Activated T-cell treated with anti-CD3 and anti-CD28 coated beads for 48 hours (primary cell): ENCODE results near the gene CENPA.
"Not testable (repeated sequence)": the region's sequence is repeated elsewhere in the genome, so short reads cannot be mapped to it uniquely, and the experiment has no call there.

ENCODE experiments used
- DNase-seq: peaks from one replicate; pipeline ENCODE4 v3.0.0-alpha.2; 2020; ENCODE audit warnings: low read depth

CENPA gene

DNA sequence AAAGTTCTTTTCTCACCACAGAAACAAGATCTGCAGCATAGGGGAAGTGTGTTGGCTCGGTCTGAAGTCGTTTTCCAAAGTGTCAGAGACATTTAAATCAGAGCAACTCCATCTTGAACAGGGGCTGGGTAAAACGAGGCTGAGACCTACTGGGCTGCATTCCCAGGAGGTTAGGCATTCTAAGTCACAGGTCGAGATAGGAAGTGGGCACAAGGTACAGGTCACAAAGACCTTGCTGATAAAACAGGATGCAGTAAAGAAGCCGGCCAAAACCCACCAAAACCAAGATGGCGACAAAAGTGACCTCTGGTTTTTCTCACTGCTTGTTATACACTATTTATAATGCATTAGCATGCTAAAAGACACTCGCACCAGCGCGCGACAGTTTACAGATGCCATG lies 24.9 kb upstream of the CENPA start:
- DNase-seq, result not testable (repeated sequence)

DNA sequence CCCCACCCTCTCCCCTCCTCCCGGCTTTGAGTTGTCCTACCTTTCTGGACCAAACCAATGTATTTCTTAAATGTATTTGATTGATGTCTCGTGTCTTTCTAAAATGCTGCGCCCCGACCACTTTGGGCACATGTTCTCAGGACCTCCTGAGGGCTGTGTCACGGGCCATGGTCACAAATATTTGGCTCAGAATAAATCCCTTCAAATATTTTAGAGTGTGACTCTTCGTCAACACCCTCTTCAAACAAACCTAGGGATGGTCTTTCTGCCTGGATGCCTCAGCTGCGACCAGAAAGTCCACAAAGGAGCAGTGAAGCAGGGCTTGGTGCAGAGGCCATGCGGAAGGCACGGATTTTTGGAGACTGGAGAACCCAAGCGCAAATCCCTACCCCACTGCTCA lies 22.8 kb upstream of the CENPA start:
- DNase-seq, result no peak

DNA sequence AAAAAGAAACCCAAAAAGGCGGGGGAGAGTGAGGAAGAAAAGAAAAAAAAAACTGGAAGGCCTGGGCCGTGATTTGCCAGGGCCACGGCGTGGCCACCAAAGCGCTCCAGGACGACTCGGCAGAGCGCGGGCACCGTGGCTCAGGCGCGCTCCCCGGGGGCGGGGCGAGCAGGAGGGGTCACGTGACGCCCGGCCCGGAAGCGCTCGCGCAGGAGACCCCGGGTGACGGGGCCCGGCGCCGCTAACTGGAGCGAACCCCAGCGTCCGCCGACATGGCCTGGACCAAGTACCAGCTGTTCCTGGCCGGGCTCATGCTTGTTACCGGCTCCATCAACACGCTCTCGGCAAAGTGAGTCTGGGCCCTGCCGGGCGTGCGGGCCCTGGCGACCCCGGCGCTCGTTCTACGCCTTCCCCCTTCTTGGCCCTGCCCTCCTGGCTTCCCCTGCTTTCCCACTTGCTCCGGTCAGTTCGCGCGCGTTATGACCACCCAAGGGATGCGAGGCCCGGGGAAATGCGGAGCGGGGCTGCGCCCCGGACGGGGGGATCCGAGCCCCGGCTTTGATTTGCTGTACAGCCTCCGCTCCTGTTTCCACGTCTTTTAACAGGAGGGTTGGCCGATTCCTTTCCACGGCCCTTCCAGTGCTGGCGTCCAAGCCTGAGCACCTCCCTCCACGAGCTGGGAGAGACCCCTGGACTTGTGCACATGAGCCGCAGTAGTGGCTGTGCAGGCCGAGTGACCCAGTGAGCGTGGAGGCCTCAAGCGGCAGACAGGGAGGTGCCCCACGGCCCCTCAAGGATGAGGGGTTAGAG lies 21.6 kb upstream of the CENPA start, which contains the start of gene SLC35F6:
TSS of gene SLC35F6 (plus strand) at position 207 of the 810 bp plus-strand sequence. CDS start at position 273, 66 bp downstream.
- DNase-seq, result peak; percentile 80

DNA sequence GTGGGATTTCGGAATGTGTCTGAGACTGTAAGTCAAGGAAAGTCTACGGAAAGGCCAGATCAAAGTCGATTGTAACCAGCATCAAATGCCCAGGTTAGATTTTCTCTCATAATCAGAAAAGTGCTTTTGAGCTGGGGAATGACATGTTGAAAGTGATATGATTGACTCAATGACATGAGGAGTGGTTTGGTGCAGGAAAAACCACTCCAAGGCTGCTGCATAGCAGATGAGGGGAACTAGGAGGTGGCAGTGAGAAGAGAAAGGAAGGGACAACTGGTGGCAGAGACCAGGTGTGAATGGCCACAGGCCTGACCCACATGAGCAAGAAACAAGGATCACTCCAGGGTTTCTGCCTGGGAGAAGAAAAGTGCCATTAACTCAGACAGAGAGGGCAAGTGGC lies 20.9 kb upstream of the CENPA start:
- DNase-seq, result no peak

DNA sequence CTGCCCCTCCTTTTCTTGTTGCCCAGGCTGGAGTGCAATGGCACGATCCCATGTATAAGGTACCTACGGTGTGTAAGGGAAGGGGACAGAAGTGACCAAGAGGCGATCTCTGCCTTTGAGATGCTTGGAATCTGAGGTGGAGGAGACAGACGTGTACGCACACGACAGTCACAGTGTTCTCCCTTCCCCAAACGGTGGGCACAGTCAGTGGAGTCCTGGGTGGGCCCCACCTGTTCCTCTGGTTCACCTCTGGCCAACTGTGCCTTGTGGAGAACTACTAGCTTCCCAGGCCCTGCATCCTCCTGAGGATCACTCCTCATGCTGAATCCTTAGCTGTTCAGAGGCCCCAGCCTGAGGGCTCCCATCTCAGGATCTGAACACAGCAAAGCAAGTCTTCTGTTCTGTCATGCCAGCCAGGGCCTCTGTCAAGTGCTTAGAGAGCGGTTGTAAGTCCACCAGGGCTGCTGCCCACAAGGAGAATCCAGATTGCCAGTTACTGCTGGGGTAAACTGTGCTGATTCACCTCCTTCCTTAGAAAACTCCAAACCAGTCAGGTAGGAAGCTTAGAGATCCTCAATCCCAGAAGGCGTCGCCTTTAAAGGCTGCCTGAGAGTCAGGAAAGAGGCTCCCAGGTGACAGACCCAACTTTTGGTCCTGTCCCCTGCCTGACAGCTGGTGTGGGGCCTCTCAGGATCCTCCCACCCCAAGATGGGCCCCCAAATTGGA lies 20.2 kb upstream of the CENPA start:
- no peak for DNase-seq

DNA sequence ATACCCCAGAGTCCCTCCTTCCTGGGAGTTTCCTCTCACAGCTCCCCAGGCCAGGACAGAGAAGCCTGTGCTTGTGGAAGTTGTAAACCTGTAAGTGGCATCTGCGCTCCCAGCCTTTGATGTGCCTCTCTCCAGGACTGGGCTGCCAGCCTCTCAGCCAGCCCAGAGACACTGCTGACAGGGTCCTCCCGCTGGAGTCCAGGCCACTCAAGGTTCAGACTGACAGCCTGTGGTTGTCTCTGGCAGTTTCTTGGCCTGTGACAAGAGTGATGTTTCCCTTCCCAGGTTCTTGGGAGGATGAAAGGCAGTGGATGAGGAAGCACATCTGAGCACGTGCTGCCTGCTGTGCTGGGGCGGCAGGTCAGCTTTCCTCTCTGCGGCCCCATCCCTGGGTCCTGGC lies 18.7 kb upstream of the CENPA start:
- DNase-seq, result no peak

DNA sequence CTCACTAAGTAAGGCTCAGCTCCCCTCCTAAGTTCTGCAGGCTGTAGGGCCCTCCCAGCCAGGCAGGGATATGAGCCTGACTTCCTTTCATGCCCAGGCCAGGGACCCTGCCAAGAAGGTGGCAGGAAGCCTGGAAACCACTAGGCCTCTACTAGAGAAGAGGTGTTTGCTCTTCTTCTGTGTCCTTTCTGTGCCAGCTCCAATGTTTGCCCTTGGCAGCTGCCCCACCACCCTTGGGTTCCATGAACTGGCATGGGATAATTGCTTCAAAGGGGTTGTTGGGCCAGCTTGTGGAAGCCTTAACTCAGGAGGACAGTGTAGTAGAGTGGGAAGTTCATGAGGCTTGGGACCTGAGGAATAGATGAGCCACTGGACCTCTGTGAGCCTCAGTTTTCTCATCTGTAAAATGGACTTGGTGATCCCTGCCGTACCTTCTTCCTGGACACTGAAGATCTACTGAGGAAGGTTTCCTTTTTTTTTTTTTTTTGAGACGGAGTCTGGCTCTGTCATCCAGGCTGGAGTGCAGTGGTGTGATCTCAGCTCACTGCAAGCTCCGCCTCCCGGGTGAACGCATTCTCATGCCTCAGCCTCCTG lies 17.9 kb upstream of the CENPA start:
- DNase-seq, result no peak

DNA sequence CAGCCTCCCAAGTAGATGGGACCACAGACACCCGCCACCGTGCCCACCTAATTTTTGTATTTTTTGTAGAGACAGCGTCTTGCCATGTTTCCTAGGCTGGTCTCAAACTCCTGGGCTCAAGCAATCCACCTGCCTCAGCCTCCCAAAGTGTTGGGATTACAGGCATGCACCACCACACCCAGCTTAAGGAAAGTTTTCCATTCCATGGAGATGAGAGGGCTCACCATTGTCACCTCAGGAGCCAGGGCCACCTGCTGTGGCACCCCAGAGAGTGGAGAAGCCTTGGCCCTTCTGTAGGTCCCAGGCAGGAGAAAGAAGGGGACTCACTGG lies 17.1 kb upstream of the CENPA start:
- no peak for DNase-seq

DNA sequence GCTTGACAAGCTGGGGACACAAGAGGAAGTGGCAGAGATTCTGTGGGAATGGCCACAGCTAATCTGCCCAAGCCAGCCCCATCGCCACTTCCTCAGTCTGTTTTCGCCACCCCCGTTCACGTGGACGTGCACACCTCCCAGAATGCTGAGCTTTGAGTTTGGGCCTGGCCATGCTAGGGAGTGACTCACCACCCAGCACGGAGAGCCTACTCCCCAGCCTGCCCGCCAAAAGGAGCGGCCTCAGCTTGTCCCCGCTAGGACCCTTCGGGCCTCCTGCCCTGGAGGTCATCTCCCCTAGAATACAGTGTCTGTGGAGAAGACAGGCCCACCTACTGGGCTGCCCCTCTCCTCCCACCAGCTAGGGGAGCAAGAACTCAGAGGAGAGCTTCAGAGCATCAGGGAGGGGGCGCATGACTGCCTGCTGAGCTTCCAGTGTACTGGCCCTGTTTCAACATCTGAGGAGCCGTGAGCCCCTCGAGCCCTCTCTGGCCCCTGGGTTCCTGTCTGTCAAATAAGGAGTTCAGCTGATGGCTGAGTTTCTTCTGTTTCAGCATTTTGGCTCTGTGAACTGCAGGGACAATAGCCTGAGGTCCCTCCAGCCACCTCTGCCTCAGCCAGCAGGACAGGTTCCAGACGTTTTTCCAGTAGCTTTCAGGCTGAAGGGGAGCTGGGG lies 16.6 kb upstream of the CENPA start:
- DNase-seq, result no peak

DNA sequence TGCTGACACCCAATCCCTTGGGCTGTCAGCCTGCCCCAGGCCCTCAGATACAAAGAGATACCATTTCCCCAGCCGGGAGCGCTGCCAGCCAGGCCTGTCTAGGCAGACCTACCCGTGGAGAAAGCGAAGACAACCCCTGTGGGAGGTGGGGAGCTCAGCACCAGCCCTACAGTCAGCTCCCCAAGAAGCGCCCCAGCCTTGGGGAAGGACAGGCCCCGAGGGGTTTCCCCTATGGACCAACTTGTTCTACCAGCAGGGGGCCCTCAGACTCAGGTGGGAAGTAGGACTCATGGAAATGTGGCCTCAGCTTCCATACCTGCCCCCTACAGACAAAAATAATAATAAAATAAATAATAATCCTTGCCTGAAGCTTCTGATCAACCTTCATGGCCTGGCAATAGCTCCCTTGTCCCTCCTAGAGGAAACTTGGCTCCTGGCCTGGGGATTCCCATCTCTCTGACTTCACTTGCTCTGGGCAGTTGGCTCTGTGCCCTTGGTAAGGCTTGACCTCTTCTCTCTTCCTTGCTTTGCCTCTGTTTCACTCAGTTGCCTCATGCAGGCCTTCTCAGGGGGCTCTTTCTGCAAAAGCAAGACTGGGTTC lies 14.8 kb upstream of the CENPA start:
- DNase-seq, result no peak

DNA sequence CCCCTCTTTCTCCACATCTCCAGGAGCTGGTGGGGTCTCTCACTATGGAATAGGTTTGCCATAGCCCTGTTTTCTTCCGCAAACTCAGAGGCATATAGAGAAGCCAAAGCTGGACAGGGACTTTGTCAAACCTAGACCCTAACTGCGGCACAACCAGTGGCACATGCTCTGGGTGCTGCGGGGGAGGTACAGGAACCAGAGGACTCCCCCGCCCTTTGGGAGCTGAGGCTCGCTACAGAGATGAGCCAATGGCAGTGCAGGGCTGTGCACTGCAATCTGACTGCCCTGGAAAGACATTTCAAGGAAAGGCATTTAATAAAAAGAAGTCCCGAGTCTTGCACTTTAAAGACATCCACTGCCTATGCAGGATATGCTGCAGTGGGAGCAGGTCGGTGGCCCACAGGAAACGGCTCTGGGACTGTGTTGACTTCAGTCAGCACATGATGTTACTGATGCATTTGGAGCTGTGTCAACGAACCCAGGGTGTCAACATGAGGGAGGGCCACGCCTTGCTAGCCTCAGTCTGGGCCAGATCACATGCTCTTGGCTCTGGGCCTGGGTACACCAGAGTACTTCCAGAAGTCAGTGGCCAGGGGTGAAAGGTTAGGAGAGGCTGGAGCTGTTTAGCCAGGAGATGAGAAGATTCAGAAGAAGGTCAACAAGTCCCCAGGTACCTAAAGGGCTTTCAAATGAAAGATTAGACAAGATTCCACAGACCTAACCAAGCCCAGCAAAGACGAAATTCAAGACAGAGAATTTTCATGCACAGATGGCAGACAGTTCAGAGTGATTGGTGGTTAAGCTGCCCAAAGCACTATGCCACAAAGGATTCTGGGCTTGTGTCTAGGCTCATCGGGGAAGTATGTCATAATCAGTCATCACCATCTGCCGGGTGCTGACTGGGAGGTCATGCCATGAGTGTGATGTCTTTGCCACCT lies 13.5 kb upstream of the CENPA start:
- no peak for DNase-seq

DNA sequence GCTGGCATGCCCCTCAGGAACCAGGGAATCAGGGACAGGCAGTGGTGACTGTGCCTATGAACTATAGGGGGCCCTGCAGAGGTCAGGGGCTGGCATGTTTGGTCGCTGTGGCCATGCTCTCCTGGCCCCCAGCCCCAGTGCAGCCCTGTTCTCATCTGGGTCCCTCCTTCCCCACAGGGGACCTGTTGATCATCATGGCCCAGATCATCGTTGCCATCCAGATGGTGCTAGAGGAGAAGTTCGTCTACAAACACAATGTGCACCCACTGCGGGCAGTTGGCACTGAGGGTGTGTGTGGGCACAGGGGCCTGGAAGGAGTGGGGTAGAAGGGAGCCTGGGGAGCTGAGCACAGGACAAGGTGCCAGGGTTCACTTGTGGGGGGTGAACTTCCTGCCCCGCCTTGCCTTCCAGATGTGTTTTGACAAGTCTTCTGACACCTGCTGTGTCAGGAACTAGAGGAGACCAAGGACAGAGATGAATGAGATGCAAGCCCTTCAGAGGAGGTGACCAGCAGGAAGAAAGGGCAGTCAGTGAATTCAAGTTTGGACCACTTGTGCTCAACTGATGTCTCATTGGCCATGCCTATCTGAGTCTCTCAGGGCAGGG lies 9.6 kb upstream of the CENPA start:
- DNase-seq, result no peak

DNA sequence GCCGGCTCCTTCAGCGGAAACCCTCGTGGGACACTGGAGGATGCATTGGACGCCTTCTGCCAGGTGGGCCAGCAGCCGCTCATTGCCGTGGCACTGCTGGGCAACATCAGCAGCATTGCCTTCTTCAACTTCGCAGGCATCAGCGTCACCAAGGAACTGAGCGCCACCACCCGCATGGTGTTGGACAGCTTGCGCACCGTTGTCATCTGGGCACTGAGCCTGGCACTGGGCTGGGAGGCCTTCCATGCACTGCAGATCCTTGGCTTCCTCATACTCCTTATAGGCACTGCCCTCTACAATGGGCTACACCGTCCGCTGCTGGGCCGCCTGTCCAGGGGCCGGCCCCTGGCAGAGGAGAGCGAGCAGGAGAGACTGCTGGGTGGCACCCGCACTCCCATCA lies 7.8 kb upstream of the CENPA start:
- no peak for DNase-seq

DNA sequence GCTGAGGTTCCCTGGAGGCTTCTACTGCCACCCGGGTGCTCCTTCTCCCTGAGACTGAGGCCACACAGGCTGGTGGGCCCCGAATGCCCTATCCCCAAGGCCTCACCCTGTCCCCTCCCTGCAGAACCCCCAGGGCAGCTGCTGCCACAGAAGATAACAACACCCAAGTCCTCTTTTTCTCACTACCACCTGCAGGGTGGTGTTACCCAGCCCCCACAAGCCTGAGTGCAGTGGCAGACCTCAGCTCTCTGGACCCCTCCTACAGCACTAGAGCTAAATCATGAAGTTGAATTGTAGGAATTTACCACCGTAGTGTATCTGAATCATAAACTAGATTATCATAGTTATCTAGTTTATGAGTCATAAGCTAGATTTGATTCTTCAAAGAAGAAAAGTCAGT lies 7.3 kb upstream of the CENPA start:
- no peak for DNase-seq

DNA sequence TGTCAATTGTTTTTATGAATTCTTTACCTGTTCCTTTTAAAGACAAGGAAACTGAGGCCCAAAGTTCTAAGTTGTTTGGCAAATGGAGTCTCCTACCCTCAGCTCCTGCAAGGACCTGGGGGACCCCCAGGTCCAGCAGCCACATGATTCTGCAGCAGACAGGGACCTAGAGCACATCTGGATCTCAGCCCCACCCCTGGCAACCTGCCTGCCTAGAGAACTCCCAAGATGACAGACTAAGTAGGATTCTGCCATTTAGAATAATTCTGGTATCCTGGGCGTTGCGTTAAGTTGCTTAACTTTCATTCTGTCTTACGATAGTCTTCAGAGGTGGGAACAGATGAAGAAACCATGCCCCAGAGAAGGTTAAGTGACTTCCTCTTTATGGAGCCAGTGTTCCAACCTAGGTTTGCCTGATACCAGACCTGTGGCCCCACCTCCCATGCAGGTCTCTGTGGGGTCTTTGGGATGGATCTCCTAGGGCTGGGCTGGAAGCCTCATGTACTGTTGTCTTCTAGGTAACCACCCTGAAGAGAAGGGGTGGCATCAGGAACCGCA lies 5.6 kb upstream of the CENPA start:
- no peak for DNase-seq

DNA sequence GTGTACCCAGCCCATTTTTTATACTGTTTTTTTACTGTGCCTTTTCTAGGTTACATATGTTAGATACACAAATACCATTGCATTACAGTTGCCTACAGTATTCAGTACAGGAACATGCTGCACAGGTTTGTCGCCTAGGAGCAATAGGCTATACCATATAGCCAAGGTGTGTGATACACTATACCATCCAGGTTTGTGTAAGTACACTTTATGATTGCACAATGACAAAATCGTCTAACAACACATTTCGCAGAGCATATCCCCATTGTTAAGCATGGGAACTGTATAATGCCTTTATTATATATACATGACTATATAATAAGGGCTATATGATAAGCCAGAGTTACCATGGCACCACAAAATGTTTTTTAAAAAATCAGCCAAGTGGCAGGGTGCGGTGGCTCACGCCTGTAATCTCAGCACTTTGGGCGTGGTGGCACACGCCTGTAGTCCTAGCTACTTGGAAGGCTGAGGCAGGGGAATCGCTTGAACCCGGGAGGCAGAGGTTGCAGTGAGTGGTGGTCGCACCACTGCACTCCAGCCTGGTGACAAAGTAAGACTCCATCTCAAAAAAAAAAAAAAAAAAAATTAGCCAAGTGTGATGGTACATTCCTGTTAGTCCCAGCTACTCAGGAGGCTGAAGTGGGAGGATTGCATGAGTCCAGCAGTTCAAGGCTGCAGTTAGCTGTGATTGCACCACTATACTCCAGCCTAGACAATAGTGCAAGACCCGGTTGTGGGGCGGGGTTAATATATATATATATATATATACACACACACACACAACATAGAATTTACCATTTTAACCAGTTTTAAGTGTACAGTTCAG lies 2.8 kb upstream of the CENPA start:
- no peak for DNase-seq

DNA sequence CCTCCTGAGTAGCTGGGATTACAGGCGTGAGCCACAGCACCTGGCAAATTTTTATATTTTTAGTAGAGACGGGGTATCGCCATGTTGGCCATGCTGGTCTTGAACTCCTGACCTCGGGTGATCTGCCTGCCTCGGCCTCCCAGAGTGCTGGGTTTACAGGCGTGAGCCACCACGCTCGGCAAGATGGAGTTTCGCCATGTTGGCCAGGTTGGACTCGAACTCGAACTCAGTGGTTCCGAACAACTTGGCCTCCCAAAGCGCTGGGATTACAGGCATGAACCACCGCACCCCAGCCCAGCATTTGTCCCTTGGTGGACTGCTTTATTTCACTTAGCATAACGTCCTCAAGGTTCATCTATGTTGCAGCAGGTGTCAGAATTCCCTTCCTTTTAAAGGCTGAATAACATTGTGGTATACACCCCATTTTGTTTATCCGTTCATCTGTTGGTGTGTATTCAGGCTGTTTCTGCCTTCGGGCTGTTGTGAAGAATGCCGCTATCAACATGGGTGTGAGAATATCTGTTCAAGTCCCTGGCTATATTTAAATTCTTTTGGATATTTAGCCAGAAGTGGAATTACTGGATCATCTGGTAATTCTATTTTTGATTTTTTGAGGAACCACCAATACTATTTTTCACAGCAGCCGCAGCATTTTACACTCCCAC lies 1.2 kb upstream of the CENPA start:
- no peak for DNase-seq

DNA sequence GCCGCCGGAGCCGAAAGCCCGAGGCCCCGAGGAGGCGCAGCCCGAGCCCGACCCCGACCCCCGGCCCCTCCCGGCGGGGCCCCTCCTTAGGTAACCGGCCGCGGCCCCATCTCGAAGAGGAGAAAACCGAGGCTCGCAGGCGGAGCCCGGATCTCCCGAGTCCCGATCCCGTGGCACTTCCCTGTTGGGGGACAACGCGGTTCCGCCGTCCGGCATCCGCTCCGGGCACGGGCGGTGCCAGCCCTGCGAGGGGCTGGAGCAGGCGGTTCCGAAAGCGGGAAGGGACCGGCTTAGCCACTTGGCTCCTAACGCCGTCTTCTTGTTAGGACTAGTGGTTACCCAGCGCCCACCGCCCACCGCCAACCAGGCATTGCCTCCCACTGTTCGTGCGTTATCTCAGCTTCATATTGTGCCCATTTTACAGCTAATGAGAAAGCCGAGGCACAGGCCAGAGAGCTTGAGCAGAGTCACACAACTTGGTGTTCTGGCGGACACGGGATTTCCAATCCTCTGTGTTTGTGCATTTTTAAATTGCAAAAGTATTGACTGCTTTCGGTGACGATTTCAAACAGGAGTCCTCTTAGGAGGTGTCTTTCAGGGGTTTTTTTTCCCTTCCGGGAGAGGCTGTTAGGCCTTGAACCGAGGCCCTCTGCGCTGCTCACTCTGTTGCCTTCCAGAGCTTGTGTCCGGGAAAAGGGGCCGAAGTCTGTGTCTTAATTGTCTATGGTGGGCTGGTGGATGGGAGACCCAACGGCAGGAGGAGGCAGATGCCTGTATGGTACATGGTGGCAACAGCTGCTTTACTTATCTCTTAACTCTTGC lies 562 bp downstream of the CENPA start:
- DNase-seq, result no peak
